Vagina (tissue), 2 donors: ENCODE measurements around the gene LRRC4C. TPM values are rescaled to one million over a fixed set of nuclear protein-coding genes. Genes with fewer than 3 reads are reported as not detected.

ENCODE experiments used
- DNase-seq, 2 donors: peaks; one replicate each; pipeline ENCODE4 v3.0.0-alpha.2; 2017; ENCODE audit errors: extremely low spot score in 2 of 2
- H3K27ac ChIP-seq: fragments of 200-600 bp; sonication (generic); one replicate; pipeline ENCODE4 v1.5.1; 2019
- H3K27me3 ChIP-seq: fragments of 200-600 bp; sonication (generic); one replicate; pipeline ENCODE4 v1.5.1; 2019
- H3K36me3 ChIP-seq, 2 donors: fragments of 200-600 bp; sonication (generic); one replicate each; pipeline ENCODE4 v1.5.1; 2017 to 2019
- H3K4me1 ChIP-seq: fragments of 200-600 bp; sonication (generic); one replicate; pipeline ENCODE4 v1.5.1; 2019
- H3K4me3 ChIP-seq, 2 donors: fragments of 200-600 bp; sonication (generic); 1 replicate in 1 of 2; 2 replicates in 1 of 2; pipeline ENCODE4 v1.5.1; 2016 to 2019
- H3K9me3 ChIP-seq: fragments of 200-600 bp; sonication (generic); one replicate; pipeline ENCODE4 v1.5.1; 2019
- POLR2A ChIP-seq, 2 donors: fragments of 450-650 bp; IDR thresholded peaks; one replicate each; pipeline ENCODE4 v1.6.1; 2017; ENCODE audit warnings: antibody characterized with exemption in 2 of 2, mild to moderate bottlenecking in 2 of 2, moderate library complexity in 2 of 2
- POLR2AphosphoS5 ChIP-seq, 2 donors: sonication (generic); formaldehyde crosslinking; IDR thresholded peaks; one replicate each; pipeline ENCODE4 v1.9.0; 2017; ENCODE audit warnings: antibody characterized with exemption in 2 of 2, mild to moderate bottlenecking in 2 of 2, low read depth in 1 of 2; ENCODE audit not compliant: insufficient read depth in 1 of 2
- intact Hi-C: fragments of 100-400 bp; cut with DNase I; formaldehyde crosslinking; loops from one replicate; pipeline ENCODE4 v1.15.1; 2023
- total RNA-seq: library from RNA; depleted of rRNA; stranded (reverse); fragments of >200 nt; gene quantifications from one replicate; pipeline ENCODE4 v1.2.3, GENCODE V29; 2016
- TF ChIP-seq, protein P1 (sequence below), 3 experiments: fragments of 450-650 bp in 2 of 3; fragments of 200-600 bp in 1 of 3; sonication (generic) in 1 of 3; IDR thresholded peaks; one replicate each; pipeline ENCODE4 v1.5.1; 2017 to 2019; ENCODE audit warnings: antibody characterized with exemption in 3 of 3, mild to moderate bottlenecking in 2 of 3, moderate library complexity in 2 of 3

Gene LRRC4C
- total RNA-seq, 1 donor from 2014 or later: 5.6 TPM

DNA sequence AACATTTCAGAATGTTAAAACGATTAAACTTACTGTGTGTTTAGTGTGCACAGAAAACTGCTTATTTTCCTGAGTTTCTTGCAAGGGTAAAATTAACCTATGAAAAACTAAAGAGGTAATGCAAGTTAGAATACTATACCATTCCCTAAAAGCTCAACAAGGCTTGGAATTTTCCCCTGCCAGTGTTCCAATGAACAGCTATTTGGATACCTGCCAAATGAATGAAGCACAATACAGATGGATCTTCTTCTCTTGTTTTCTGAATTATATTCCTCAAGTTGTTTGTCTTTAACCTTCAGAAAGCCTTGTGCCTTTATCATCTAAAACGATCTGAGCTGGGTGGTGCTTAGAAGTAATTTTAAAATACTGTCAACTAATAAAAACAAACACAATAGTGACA is 204.5 kb downstream of the LRRC4C start:
- Histone ChIP-seq H3K36me3 (no peaks in the 10 kb centered on the region), H3K9me3 (no peaks in the 10 kb centered on the region), H3K27me3 (no peaks in the 10 kb centered on the region), H3K4me1 (no peaks in the 10 kb centered on the region), H3K4me3 (no peak overlapping the region), H3K27ac (no peak overlapping the region)
- TF ChIP-seq, protein P1, sequence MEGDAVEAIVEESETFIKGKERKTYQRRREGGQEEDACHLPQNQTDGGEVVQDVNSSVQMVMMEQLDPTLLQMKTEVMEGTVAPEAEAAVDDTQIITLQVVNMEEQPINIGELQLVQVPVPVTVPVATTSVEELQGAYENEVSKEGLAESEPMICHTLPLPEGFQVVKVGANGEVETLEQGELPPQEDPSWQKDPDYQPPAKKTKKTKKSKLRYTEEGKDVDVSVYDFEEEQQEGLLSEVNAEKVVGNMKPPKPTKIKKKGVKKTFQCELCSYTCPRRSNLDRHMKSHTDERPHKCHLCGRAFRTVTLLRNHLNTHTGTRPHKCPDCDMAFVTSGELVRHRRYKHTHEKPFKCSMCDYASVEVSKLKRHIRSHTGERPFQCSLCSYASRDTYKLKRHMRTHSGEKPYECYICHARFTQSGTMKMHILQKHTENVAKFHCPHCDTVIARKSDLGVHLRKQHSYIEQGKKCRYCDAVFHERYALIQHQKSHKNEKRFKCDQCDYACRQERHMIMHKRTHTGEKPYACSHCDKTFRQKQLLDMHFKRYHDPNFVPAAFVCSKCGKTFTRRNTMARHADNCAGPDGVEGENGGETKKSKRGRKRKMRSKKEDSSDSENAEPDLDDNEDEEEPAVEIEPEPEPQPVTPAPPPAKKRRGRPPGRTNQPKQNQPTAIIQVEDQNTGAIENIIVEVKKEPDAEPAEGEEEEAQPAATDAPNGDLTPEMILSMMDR (IDR thresholded peaks at IDR 0.05): no peak
- TF ChIP-seq POLR2AphosphoS5 (IDR thresholded peaks at IDR 0.05; ENCODE audit: insufficient read depth in 1 of 2, low read depth in 1 of 2) (no peak), POLR2A (IDR thresholded peaks at IDR 0.05) (no peak)
- intact Hi-C loops: no loop called here
- no peak for DNase-seq

DNA sequence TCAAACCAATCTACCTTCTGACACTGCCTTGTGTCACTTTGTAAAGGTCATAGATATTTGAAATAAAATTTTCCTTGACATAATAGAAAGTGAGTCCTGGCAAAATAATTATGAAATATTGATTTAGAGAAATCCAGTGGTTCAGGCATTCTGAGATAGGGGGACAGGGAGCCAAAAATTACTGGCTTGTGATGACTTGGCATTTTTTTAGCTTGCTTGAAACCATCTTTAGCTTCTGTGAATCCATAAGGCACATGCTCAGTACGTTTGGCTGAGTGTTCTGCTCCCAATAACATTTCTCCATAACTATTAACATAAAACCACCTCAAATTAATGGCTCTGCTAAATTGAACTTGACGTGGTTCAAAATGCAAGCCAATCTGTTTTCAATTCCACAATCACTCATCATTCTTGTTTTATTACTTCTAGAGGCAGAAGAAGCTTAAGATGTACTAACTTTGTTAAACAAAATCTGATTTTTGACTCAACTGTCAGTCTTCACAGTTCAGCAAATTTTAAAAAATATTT is 209.0 kb downstream of the LRRC4C start:
- Histone ChIP-seq H3K27me3 (no peaks in the 10 kb centered on the region), H3K4me3 (no peak overlapping the region), H3K9me3 (no peaks in the 10 kb centered on the region), H3K4me1 (no peaks in the 10 kb centered on the region), H3K27ac (no peak overlapping the region), H3K36me3 (no peaks in the 10 kb centered on the region)
- no peak for DNase-seq
- intact Hi-C loops: no loop called here
- TF ChIP-seq POLR2AphosphoS5 (IDR thresholded peaks at IDR 0.05; ENCODE audit: insufficient read depth in 1 of 2, low read depth in 1 of 2) (no peak), POLR2A (IDR thresholded peaks at IDR 0.05) (no peak)
- TF ChIP-seq, protein P1 (IDR thresholded peaks at IDR 0.05): no peak

DNA sequence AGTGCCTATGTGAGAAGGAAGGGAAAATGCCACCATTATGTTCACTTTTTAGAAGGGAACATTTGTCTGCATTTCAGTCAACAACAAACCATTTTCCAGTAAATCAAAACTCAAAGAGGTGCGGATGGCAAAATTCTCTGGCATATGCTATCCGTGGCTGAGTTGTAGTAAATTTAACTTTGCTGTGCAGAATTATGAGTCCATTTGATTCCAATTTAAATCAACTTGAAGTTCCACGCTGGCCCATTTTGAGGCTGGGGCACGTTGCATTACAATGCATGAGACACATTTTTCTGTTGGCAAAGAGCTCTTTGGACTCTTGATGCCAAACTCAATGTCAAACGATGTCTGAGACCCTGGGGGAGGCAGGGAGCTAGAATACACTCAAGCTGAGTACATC is 211.8 kb downstream of the LRRC4C start:
- H3K36me3 ChIP-seq: no peaks in the 10 kb centered on the region
- intact Hi-C loops: no loop called here
- TF ChIP-seq POLR2A (IDR thresholded peaks at IDR 0.05) (no peak), POLR2AphosphoS5 (IDR thresholded peaks at IDR 0.05; ENCODE audit: insufficient read depth in 1 of 2, low read depth in 1 of 2) (no peak)
- TF ChIP-seq, protein P1 (IDR thresholded peaks at IDR 0.05): no peak

DNA sequence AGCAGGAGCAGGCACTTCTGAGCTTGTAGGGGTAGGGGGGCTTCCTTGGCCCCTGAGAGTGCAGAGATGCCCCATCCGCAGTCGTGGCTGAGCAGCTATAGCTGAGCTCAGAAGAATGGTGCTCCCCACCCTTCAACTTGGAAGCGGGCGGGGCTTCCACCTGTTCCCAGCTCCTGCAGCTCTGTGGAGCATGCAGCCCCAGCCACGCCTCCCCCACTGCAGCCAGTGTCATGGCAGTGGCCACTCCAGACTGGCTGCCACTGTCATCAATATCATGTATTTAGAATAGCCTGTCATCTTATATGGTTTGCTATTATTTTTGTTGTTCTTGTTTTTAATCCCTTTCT is 213.1 kb downstream of the LRRC4C start:
- H3K27ac ChIP-seq: no peak overlapping the region

More for the DNA sequence above, 211.8 kb downstream of the LRRC4C start:
- no peaks in the 10 kb centered on the region for H3K4me1 ChIP-seq
- no peaks in the 10 kb centered on the region for H3K9me3 ChIP-seq
- no peak overlapping the region for H3K27ac ChIP-seq
- H3K4me3 ChIP-seq: no peak overlapping the region
- no peak for DNase-seq
- no peaks in the 10 kb centered on the region for H3K27me3 ChIP-seq

More for the DNA sequence above, 213.1 kb downstream of the LRRC4C start:
- H3K4me1 ChIP-seq: no peaks in the 10 kb centered on the region
- no peak overlapping the region for H3K4me3 ChIP-seq
- H3K27me3 ChIP-seq: no peaks in the 10 kb centered on the region
- TF ChIP-seq, protein P1 (IDR thresholded peaks at IDR 0.05): no peak
- TF ChIP-seq POLR2A (IDR thresholded peaks at IDR 0.05) (no peak), POLR2AphosphoS5 (IDR thresholded peaks at IDR 0.05; ENCODE audit: insufficient read depth in 1 of 2, low read depth in 1 of 2) (no peak)
- no peak for DNase-seq
- no peaks in the 10 kb centered on the region for H3K9me3 ChIP-seq
- no peaks in the 10 kb centered on the region for H3K36me3 ChIP-seq
- intact Hi-C loops: no loop called here
